PC-3 (cell line): Measurements from ENCODE around the gene CELF2.

ENCODE experiments used
- EZH2 ChIP-seq: fragments of 300-600 bp; sonication (generic); IDR thresholded peaks from one replicate; pipeline ENCODE4 v1.6.1; 2017; ENCODE audit warnings: antibody characterized with exemption, mild to moderate bottlenecking, low read length; ENCODE audit not compliant: unreplicated experiment
- EZH2phosphoT487 ChIP-seq: fragments of 300-600 bp; sonication (generic); IDR thresholded peaks from 2 replicates; pipeline ENCODE4 v1.6.1; 2018; ENCODE audit warnings: mild to moderate bottlenecking, antibody characterized with exemption, low read length, borderline replicate concordance
- TF ChIP-seq, protein P1 (sequence below): fragments of 300-600 bp; sonication (generic); conservative IDR thresholded peaks from 2 replicates; pipeline ENCODE4 v1.5.1; 2017; ENCODE audit warnings: antibody characterized with exemption, low read depth, mild to moderate bottlenecking, low read length

DNA sequence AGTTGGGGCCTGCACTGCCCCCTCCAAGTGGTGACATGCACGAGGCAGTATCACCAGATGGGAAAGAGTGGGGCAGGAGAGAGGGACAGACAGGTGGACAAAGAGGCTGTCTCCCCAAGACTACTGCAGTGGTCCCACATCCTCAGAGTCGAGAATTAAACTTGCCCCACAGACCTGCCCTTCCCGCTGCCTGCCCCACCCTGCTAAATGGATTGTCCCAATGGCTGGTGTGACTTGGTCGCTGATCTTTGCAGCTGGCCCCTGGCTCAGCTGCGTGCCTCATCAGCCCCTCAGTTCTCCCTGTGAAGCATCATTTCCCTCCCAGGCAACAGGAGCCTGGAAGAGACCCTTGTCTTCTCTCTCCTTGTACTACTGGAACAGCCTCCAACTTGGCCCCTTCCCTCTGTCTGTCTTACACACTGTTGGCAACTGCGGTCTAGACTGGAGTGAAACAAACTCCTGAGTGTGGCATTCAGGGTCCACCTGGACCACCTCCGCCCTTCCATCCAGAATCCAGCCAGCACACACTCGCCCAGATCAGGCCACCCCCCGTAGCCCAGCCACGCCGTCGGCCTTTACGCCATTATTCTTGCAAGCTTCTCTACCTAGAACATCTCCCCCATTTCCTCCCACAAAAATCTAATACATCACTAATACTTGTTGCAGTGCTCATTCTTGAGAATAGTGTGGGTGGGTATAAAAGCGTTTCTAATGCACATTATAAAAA is 275.1 kb downstream of the CELF2 start:
- TF ChIP-seq, protein P1, sequence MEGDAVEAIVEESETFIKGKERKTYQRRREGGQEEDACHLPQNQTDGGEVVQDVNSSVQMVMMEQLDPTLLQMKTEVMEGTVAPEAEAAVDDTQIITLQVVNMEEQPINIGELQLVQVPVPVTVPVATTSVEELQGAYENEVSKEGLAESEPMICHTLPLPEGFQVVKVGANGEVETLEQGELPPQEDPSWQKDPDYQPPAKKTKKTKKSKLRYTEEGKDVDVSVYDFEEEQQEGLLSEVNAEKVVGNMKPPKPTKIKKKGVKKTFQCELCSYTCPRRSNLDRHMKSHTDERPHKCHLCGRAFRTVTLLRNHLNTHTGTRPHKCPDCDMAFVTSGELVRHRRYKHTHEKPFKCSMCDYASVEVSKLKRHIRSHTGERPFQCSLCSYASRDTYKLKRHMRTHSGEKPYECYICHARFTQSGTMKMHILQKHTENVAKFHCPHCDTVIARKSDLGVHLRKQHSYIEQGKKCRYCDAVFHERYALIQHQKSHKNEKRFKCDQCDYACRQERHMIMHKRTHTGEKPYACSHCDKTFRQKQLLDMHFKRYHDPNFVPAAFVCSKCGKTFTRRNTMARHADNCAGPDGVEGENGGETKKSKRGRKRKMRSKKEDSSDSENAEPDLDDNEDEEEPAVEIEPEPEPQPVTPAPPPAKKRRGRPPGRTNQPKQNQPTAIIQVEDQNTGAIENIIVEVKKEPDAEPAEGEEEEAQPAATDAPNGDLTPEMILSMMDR: no peak
- TF ChIP-seq EZH2: no peak
- TF ChIP-seq EZH2phosphoT487: no peak
